KMS-11 (cell line): ENCODE results near the gene LCP2.

Source experiments
- H2AFZ ChIP-seq: fragments of 200-600 bp; sonication (generic); 2 replicates; pipeline ENCODE4 v1.6.1; 2016; ENCODE audit warnings: antibody characterized with exemption, mixed run types, low read depth
- H3K27ac ChIP-seq: fragments of 200-600 bp; sonication (generic); 2 replicates; pipeline ENCODE4 v1.6.1; 2016; ENCODE audit warnings: mild to moderate bottlenecking, mixed run types
- H3K27me3 ChIP-seq: fragments of 200-600 bp; sonication (generic); 2 replicates; pipeline ENCODE4 v1.6.1; 2017; ENCODE audit warnings: mild to moderate bottlenecking, low read depth, mixed run types, moderate library complexity; ENCODE audit not compliant: insufficient read depth
- H3K36me3 ChIP-seq: fragments of 200-600 bp; sonication (generic); 2 replicates; pipeline ENCODE4 v1.6.1; 2017; ENCODE audit warnings: mild to moderate bottlenecking, mixed run types; ENCODE audit not compliant: insufficient read depth
- H3K4me1 ChIP-seq: fragments of 200-600 bp; sonication (generic); 2 replicates; pipeline ENCODE4 v1.6.1; 2016; ENCODE audit warnings: mild to moderate bottlenecking, low read depth, mixed run types; ENCODE audit not compliant: poor library complexity, severe bottlenecking
- H3K4me2 ChIP-seq: fragments of 200-600 bp; sonication (generic); 2 replicates; pipeline ENCODE4 v1.7.0; 2016; ENCODE audit warnings: mild to moderate bottlenecking, mixed run types
- H3K4me3 ChIP-seq: fragments of 200-600 bp; sonication (generic); IDR thresholded peaks from 2 replicates; pipeline ENCODE4 v1.6.1; 2017; ENCODE audit warnings: low read depth, low read length, mixed read lengths; ENCODE audit not compliant: insufficient read depth
- H3K79me2 ChIP-seq: fragments of 200-600 bp; sonication (generic); 2 replicates; pipeline ENCODE4 v1.6.1; 2016; ENCODE audit warnings: low read depth, mixed run types; ENCODE audit not compliant: insufficient read depth
- H3K9ac ChIP-seq: fragments of 200-600 bp; sonication (generic); 2 replicates; pipeline ENCODE4 v1.6.1; 2016; ENCODE audit warnings: mild to moderate bottlenecking, mixed run types
- H4K20me1 ChIP-seq: fragments of 200-600 bp; sonication (generic); 2 replicates; pipeline ENCODE4 v1.6.1; 2016; ENCODE audit warnings: mild to moderate bottlenecking, mixed run types; ENCODE audit not compliant: insufficient read depth
- CTCF ChIP-seq: fragments of 200-600 bp; sonication (generic); conservative IDR thresholded peaks from 2 replicates; pipeline ENCODE4 v1.6.1; 2017; ENCODE audit warnings: low read depth, mild to moderate bottlenecking, antibody characterized with exemption, low read length, moderate library complexity, mixed read lengths

The LCP2 gene

GRCh38 chr5:170338291-170338690 is 40.7 kb upstream of the LCP2 start:
- Histone ChIP-seq H2AFZ (no peak overlapping the region), H3K27ac (no peak overlapping the region), H3K9ac (no peak overlapping the region), H3K4me1 (no peaks in the 10 kb centered on the region), H3K79me2 (no peaks in the 10 kb centered on the region), H4K20me1 (no peaks in the 10 kb centered on the region), H3K4me2 (no peak overlapping the region), H3K27me3 (no peaks in the 10 kb centered on the region), H3K4me3 (no peak overlapping the region), H3K36me3 (no peaks in the 10 kb centered on the region)
- no peak for TF ChIP-seq CTCF

GRCh38 chr5:170337045-170337733 is 39.6 kb upstream of the LCP2 start:
- no peak overlapping the region for H3K9ac ChIP-seq
- H3K27ac ChIP-seq, result no peak overlapping the region

GRCh38 chr5:170336065-170336464 is 38.5 kb upstream of the LCP2 start:
- Histone ChIP-seq H3K79me2 (no peaks in the 10 kb centered on the region), H3K4me2 (no peak overlapping the region), H3K4me1 (no peaks in the 10 kb centered on the region), H3K27me3 (no peaks in the 10 kb centered on the region), H3K4me3 (no peak overlapping the region), H3K36me3 (no peaks in the 10 kb centered on the region), H4K20me1 (no peaks in the 10 kb centered on the region), H3K27ac (no peak overlapping the region), H2AFZ (no peak overlapping the region), H3K9ac (no peak overlapping the region)
- TF ChIP-seq CTCF, result no peak

More at GRCh38 chr5:170337045-170337733, 39.6 kb upstream of the LCP2 start:
- Histone ChIP-seq H3K79me2 (no peaks in the 10 kb centered on the region), H3K27me3 (no peaks in the 10 kb centered on the region), H3K4me2 (no peak overlapping the region), H4K20me1 (no peaks in the 10 kb centered on the region), H3K4me3 (no peak overlapping the region), H2AFZ (no peak overlapping the region), H3K36me3 (no peaks in the 10 kb centered on the region), H3K4me1 (no peaks in the 10 kb centered on the region)
- TF ChIP-seq CTCF, result no peak

GRCh38 chr5:170334626-170335025 is 37.0 kb upstream of the LCP2 start:
- Histone ChIP-seq H3K27ac (no peak overlapping the region), H3K36me3 (no peaks in the 10 kb centered on the region), H3K4me3 (no peak overlapping the region), H3K4me2 (no peak overlapping the region), H4K20me1 (no peaks in the 10 kb centered on the region), H3K27me3 (no peaks in the 10 kb centered on the region), H3K4me1 (no peaks in the 10 kb centered on the region), H2AFZ (no peak overlapping the region), H3K79me2 (no peaks in the 10 kb centered on the region), H3K9ac (no peak overlapping the region)
- no peak for TF ChIP-seq CTCF
